Effector memory CD4-positive, alpha-beta T cell (primary cell): Measurements from ENCODE around the gene EID3.
A peak's percentile ranks its signal among the peaks of the same experiment; 100 is the strongest.

Experiments
- DNase-seq, 3 donors: peaks; one replicate each; pipeline ENCODE4 v3.0.0-alpha.2; 2020
- H3K27ac ChIP-seq: 2 replicates; pipeline ENCODE4 v1.7.0; 2013; ENCODE audit warnings: mild to moderate bottlenecking, low read length, moderate library complexity; ENCODE audit not compliant: insufficient read depth, poor library complexity, severe bottlenecking
- H3K27me3 ChIP-seq: replicated peaks from 2 replicates; pipeline ENCODE4 v1.7.0; 2013; ENCODE audit warnings: mild to moderate bottlenecking, low read length; ENCODE audit not compliant: insufficient read depth, control insufficient read depth, poor library complexity, severe bottlenecking
- H3K36me3 ChIP-seq: 2 replicates; pipeline ENCODE4 v1.7.0; 2013; ENCODE audit warnings: mild to moderate bottlenecking, low read length, moderate library complexity; ENCODE audit not compliant: control insufficient read depth, insufficient read depth
- H3K4me1 ChIP-seq: 2 replicates; pipeline ENCODE4 v1.7.0; 2013; ENCODE audit warnings: low read length, mild to moderate bottlenecking; ENCODE audit not compliant: control insufficient read depth, insufficient read depth, poor library complexity, severe bottlenecking
- H3K4me3 ChIP-seq: 2 replicates; pipeline ENCODE4 v1.7.0; 2013; ENCODE audit warnings: low read length, low read depth, mild to moderate bottlenecking; ENCODE audit not compliant: insufficient read depth, poor library complexity, severe bottlenecking
- H3K9me3 ChIP-seq: 2 replicates; pipeline ENCODE4 v1.7.0; 2013; ENCODE audit warnings: mild to moderate bottlenecking, low read length, moderate library complexity; ENCODE audit not compliant: control insufficient read depth

Gene EID3

DNA sequence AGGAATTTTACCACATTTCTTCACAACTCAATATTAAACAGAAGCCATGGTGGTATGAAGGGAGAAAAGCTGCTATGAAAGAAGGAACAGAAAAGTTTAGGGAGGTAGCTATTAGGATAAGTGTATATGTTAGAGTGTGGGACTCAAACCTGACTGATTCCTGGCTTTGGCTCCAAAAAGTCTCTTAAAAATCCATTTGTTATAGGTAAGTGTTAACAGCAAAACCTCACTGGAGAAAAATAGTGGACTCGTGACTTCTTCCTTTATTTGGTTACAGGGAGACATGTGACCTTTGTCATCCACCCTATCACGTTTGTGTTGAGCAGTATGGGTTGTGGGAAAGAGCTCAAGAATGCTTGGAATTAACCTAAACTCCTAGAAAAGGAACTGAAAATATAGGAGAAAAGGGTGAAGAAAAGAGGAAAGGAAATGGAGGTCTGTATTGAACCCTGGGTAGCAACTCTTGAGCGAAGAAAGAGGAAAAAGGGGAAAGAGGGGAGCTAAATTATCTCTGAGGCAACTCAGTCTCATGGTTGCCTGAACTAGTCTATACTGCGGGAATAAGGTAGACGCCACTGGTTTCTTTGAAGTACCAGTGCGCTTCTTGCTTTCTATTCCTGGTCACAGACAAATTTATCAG lies 3.6 kb upstream of the EID3 start:
- DNase-seq, result no peak
- Histone ChIP-seq H3K9me3 (no peaks in the 10 kb centered on the region), H3K4me3 (no peak overlapping the region), H3K27ac (no peak overlapping the region), H3K4me1 (peaks cover 5% of the 10 kb centered on the region), H3K36me3 (no peaks in the 10 kb centered on the region), H3K27me3 (no peaks in the 10 kb centered on the region)

GRCh38 chr12:104304261-104305009 lies 896 bp downstream of the EID3 start:
- no peak for DNase-seq
- Histone ChIP-seq H3K27me3 (no peaks in the 10 kb centered on the region), H3K27ac (peak overlapping the region; percentile 86), H3K9me3 (no peaks in the 10 kb centered on the region), H3K4me1 (peaks cover 5% of the 10 kb centered on the region), H3K36me3 (no peaks in the 10 kb centered on the region), H3K4me3 (peak overlapping the region; percentile 67)

DNA sequence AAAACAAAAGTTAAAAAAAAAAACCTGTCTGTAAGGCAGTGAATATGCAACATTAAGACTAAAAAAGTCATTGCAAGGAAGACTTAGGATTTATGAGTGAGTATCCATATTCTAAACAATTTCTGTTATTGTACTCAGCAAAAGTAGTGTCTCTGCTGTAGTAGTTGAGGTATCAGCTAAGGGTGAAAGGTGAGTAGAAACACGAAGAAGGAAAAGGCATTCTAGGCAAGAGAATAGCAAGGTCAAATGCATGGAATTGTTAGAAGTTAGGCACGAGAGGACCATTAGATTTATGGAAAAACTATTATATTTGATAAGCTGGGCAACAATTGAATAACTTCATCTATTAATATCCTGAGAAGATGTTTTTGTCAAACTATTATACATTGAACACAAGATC lies 1.8 kb downstream of the EID3 start:
- Histone ChIP-seq H3K9me3 (no peaks in the 10 kb centered on the region), H3K4me1 (peaks cover 5% of the 10 kb centered on the region), H3K27ac (no peak overlapping the region), H3K27me3 (no peaks in the 10 kb centered on the region), H3K36me3 (no peaks in the 10 kb centered on the region), H3K4me3 (no peak overlapping the region)
- DNase-seq, result no peak

GRCh38 chr12:104306376-104306775 lies 2.8 kb downstream of the EID3 start:
- peaks cover 5% of the 10 kb centered on the region for H3K4me1 ChIP-seq
- no peaks in the 10 kb centered on the region for H3K27me3 ChIP-seq
- no peaks in the 10 kb centered on the region for H3K36me3 ChIP-seq
- H3K27ac ChIP-seq, result no peak overlapping the region
- DNase-seq, result no peak
- H3K4me3 ChIP-seq, result no peak overlapping the region
- H3K9me3 ChIP-seq, result no peaks in the 10 kb centered on the region

DNA sequence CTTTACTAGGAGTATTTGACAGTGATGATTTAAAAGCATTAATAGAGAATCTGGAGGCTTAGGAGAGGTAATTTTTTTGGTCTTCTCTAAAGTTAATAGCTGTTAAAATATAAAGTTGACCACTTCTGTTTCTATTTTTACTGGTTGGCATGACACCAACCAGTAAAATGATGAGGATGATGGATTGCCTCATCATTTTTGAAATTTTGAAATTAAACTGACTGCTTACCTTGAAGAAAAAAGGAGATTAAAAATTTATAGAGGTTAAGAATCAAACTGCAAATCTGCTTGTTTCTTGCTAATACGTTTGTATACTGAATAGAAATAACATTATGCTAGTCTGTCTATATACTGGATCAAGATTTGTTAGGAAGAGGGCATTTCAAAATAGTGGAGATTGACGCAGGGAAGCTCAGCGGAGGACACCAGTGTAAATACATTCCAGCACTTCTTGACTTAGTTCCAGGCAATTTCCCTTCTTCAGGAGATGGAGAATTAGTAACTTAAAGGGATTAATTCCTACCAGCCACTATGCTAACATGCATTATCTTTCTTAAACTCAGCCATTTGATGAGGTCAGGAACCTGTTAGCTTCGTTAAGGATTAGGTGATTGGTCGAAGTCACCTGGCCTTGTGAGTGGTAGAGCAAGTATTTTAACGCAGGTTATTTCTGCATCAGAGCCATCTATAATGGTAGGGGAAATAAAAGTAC lies 3.6 kb downstream of the EID3 start:
- H3K4me1 ChIP-seq, result peaks cover 5% of the 10 kb centered on the region
- no peak overlapping the region for H3K4me3 ChIP-seq
- DNase-seq, result no peak
- no peaks in the 10 kb centered on the region for H3K27me3 ChIP-seq
- peaks cover 2% of the 10 kb centered on the region for H3K36me3 ChIP-seq
- H3K9me3 ChIP-seq, result no peaks in the 10 kb centered on the region
- H3K27ac ChIP-seq, result no peak overlapping the region

GRCh38 chr12:104307655-104308000 lies 4.1 kb downstream of the EID3 start:
- H3K4me3 ChIP-seq, result no peak overlapping the region
- peaks cover 5% of the 10 kb centered on the region for H3K4me1 ChIP-seq
- H3K36me3 ChIP-seq, result peaks cover 5% of the 10 kb centered on the region
- H3K9me3 ChIP-seq, result no peaks in the 10 kb centered on the region
- no peaks in the 10 kb centered on the region for H3K27me3 ChIP-seq
- DNase-seq, result no peak
- H3K27ac ChIP-seq, result no peak overlapping the region

- Histone ChIP-seq H3K4me1 (peaks cover under 1% of the 10 kb centered on the region), H3K27ac (no peak overlapping the region), H3K4me3 (no peak overlapping the region), H3K36me3 (peaks cover 21% of the 10 kb centered on the region), H3K27me3 (no peaks in the 10 kb centered on the region), H3K9me3 (no peaks in the 10 kb centered on the region)
- no peak for DNase-seq
Measured at GRCh38 chr12:104309446-104309993, 6.0 kb downstream of the EID3 start.

- H3K36me3 ChIP-seq, result peaks cover 25% of the 10 kb centered on the region
- no peaks in the 10 kb centered on the region for H3K9me3 ChIP-seq
- DNase-seq, result no peak
- no peaks in the 10 kb centered on the region for H3K4me1 ChIP-seq
- H3K4me3 ChIP-seq, result no peak overlapping the region
- no peaks in the 10 kb centered on the region for H3K27me3 ChIP-seq
- H3K27ac ChIP-seq, result no peak overlapping the region
Measured at GRCh38 chr12:104310751-104311633, 7.5 kb downstream of the EID3 start.

- Histone ChIP-seq H3K27me3 (no peaks in the 10 kb centered on the region), H3K36me3 (peaks cover 25% of the 10 kb centered on the region), H3K4me1 (no peaks in the 10 kb centered on the region), H3K9me3 (no peaks in the 10 kb centered on the region), H3K4me3 (no peak overlapping the region), H3K27ac (no peak overlapping the region)
- no peak for DNase-seq
Measured at GRCh38 chr12:104312202-104312601, 8.7 kb downstream of the EID3 start.
